ENCODE data around the gene DGKE. TPM values are rescaled to one million over a fixed set of nuclear protein-coding genes. Genes with fewer than 3 reads are reported as not detected.

DGKE gene
- total RNA-seq, 1 donor from 2014 or later, result 3.3 TPM

DNA sequence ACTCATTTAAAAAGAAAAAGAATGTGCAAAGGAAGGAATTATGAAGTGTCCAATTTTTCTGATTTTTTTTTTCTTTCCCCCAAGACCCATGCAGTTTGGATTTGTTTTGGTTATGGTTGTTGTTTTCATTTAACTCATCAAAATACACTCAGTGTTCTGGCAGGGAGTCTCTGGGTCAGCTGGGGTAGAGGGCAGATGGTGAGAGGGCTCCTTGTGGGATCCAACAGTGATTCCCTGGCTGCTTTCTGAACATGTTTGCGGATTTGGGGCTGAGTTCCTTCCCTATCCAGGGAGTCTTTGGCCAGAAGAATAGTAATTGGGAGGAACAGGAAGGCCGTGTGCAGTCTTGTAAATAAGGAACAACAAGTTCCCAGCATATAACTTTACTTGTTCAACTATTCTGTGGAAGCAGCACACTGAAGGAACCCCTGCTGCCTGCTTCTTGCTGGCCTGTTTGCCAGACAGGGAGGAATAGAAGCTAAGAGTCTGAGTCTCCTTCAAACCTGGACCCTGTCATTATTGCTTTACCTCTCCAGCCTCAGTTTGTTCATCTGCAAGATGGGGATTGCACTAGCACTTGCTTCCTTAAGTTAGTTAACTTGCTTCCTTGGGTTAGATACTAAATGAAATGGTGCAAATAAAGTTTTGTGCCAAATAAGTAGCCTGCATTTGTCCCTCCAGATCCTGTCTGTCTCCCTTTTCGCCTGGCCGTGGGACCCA, 32.3 kb upstream of the DGKE start:
- no peak overlapping the region for H3K27ac Mint-ChIP-seq (ENCODE audit: unreplicated experiment)

DNA sequence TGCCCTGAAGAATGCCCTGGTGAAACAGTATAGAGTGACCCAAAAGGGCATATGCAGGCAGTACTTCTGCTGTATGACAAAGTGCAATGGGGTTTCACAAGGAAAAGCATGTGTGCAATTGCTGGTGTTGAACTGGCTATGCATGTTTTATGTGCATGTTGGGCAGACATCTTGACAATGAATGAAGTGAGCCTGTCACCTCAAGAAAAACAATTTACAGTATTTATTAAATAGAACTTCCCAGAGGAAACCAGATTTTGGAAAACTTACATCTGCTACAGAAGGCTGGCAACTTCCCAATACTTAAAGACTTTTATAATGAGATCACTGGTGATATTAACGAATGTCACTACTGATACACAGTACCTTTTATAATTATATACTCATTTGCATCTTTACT, 30.9 kb upstream of the DGKE start:
- no peak for DNase-seq (ENCODE audit: low spot score)
- Mint-ChIP-seq H3K27me3 (ENCODE audit: unreplicated experiment) (peaks cover 4% of the 10 kb centered on the region), H3K4me1 (ENCODE audit: unreplicated experiment) (peaks cover 13% of the 10 kb centered on the region), H3K36me3 (ENCODE audit: low read depth, unreplicated experiment) (no peaks in the 10 kb centered on the region), H3K9me3 (ENCODE audit: unreplicated experiment) (no peaks in the 10 kb centered on the region), H3K4me3 (ENCODE audit: unreplicated experiment) (no peak overlapping the region), H3K27ac (ENCODE audit: unreplicated experiment) (no peak overlapping the region)
- TF ChIP-seq, protein P1, sequence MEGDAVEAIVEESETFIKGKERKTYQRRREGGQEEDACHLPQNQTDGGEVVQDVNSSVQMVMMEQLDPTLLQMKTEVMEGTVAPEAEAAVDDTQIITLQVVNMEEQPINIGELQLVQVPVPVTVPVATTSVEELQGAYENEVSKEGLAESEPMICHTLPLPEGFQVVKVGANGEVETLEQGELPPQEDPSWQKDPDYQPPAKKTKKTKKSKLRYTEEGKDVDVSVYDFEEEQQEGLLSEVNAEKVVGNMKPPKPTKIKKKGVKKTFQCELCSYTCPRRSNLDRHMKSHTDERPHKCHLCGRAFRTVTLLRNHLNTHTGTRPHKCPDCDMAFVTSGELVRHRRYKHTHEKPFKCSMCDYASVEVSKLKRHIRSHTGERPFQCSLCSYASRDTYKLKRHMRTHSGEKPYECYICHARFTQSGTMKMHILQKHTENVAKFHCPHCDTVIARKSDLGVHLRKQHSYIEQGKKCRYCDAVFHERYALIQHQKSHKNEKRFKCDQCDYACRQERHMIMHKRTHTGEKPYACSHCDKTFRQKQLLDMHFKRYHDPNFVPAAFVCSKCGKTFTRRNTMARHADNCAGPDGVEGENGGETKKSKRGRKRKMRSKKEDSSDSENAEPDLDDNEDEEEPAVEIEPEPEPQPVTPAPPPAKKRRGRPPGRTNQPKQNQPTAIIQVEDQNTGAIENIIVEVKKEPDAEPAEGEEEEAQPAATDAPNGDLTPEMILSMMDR (IDR thresholded peaks at IDR 0.05; ENCODE audit: unreplicated experiment), result no peak

More for the DNA sequence above, 32.3 kb upstream of the DGKE start:
- no peak for DNase-seq (ENCODE audit: low spot score)
- Mint-ChIP-seq H3K27me3 (ENCODE audit: unreplicated experiment) (peaks cover 3% of the 10 kb centered on the region), H3K4me1 (ENCODE audit: unreplicated experiment) (peaks cover 8% of the 10 kb centered on the region), H3K36me3 (ENCODE audit: low read depth, unreplicated experiment) (no peaks in the 10 kb centered on the region), H3K4me3 (ENCODE audit: unreplicated experiment) (no peak overlapping the region), H3K9me3 (ENCODE audit: unreplicated experiment) (no peaks in the 10 kb centered on the region)
- TF ChIP-seq, protein P1 (IDR thresholded peaks at IDR 0.05; ENCODE audit: unreplicated experiment), result no peak

DNA sequence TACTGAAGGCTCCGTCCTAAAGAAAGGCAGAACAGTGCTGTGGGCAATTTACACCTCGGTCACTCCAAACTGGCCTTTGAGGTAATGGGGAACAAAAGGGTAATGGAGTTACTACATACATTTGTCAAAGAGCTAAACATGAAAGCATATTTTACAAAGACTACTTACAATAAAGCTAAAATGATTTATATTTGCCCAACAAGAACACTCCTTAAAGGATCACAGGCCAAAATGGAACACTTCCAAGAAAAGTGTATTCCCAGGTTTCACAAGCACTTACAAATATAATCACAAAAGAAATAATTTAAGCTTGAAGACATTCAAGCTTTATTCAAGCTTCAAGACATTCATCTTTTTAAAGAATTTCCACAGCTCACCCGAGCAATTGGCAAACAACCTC, 29.5 kb upstream of the DGKE start:
- H3K9me3 Mint-ChIP-seq (ENCODE audit: unreplicated experiment), result no peaks in the 10 kb centered on the region
- H3K36me3 Mint-ChIP-seq (ENCODE audit: low read depth, unreplicated experiment), result no peaks in the 10 kb centered on the region
- no peak overlapping the region for H3K27ac Mint-ChIP-seq (ENCODE audit: unreplicated experiment)
- TF ChIP-seq, protein P1 (IDR thresholded peaks at IDR 0.05; ENCODE audit: unreplicated experiment), result no peak
- H3K4me3 Mint-ChIP-seq (ENCODE audit: unreplicated experiment), result no peak overlapping the region
- H3K4me1 Mint-ChIP-seq (ENCODE audit: unreplicated experiment), result peaks cover 7% of the 10 kb centered on the region
- H3K27me3 Mint-ChIP-seq (ENCODE audit: unreplicated experiment), result peaks cover 4% of the 10 kb centered on the region
- DNase-seq (ENCODE audit: low spot score), result no peak

DNA sequence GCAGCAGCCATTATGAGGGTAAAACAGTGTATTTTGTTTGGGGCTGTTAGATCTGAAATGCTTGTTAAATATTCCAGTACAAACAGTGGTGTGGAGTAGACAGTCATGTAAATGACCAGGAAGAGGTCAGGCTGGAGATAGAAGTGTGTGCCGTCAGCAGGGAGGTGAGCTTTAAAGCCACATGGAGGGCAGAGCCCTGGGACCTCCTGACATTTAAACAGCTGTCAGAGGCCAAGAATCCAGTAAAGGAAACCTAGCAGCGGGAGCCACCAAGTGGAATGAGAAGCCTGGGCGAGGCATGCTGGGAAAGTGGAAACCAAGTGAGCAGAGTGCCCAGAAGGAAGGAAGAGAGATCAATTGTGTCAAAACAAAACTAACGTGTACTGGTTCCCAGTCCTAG, 27.0 kb upstream of the DGKE start:
- DNase-seq (ENCODE audit: low spot score), result no peak
- peaks cover 7% of the 10 kb centered on the region for H3K4me1 Mint-ChIP-seq (ENCODE audit: unreplicated experiment)
- no peaks in the 10 kb centered on the region for H3K36me3 Mint-ChIP-seq (ENCODE audit: low read depth, unreplicated experiment)
- H3K4me3 Mint-ChIP-seq (ENCODE audit: unreplicated experiment), result no peak overlapping the region
- H3K9me3 Mint-ChIP-seq (ENCODE audit: unreplicated experiment), result no peaks in the 10 kb centered on the region
- TF ChIP-seq, protein P1 (IDR thresholded peaks at IDR 0.05; ENCODE audit: unreplicated experiment), result no peak
- H3K27ac Mint-ChIP-seq (ENCODE audit: unreplicated experiment), result no peak overlapping the region
- peaks cover 4% of the 10 kb centered on the region for H3K27me3 Mint-ChIP-seq (ENCODE audit: unreplicated experiment)

DNA sequence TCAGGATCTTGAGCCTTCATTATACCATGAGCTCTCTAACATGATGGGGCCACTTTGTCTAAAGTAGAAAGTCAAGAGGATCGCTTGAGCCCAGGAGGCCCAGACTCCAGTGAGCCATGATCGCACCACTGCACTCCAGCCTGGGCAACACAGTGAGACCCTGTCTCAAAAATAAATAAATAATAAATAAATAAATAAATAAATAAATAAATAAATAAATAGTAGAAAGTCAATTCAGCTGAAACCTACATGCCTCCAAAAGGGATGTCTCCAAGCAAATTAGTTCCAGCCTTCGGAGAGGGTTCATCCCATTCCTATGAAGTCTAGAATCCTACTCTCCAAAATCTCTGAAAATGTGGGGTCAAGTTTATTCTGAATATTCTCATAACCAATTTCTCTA, 26.2 kb upstream of the DGKE start:
- no peak for DNase-seq (ENCODE audit: low spot score)
- H3K9me3 Mint-ChIP-seq (ENCODE audit: unreplicated experiment), result no peaks in the 10 kb centered on the region
- H3K27me3 Mint-ChIP-seq (ENCODE audit: unreplicated experiment), result peaks cover 4% of the 10 kb centered on the region
- no peak overlapping the region for H3K27ac Mint-ChIP-seq (ENCODE audit: unreplicated experiment)
- TF ChIP-seq, protein P1 (IDR thresholded peaks at IDR 0.05; ENCODE audit: unreplicated experiment), result no peak
- H3K4me1 Mint-ChIP-seq (ENCODE audit: unreplicated experiment), result peaks cover 7% of the 10 kb centered on the region
- no peak overlapping the region for H3K4me3 Mint-ChIP-seq (ENCODE audit: unreplicated experiment)
- no peaks in the 10 kb centered on the region for H3K36me3 Mint-ChIP-seq (ENCODE audit: low read depth, unreplicated experiment)

Data from endothelial cell (in vitro differentiated cells).